Measurements from ENCODE around the gene NIP7.

DNA sequence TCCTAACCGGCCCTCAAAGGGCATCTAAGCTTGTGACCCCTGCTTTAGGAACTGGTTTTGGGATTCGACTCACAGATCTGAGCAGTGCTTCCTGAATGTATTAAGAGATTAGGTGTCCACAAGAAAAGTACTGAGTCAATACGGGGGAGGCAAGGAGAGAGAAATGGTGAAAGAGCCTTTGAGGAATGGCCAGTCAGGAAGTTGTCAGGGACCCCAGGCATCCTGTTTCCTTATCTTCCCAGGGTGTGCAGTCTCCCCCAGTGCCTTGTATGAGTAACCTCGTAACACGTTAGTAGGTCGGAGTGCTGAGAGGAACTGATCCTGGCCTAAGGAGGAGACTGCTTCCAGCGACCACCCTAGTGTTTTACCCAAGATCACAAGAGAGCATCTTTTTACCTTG is 28.4 kb downstream of the NIP7 start:
- TF ChIP-seq EP300 (IDR thresholded peaks at IDR 0.05) (no peak), POLR2A (IDR thresholded peaks at IDR 0.05) (no peak)
- TF ChIP-seq, protein P1, sequence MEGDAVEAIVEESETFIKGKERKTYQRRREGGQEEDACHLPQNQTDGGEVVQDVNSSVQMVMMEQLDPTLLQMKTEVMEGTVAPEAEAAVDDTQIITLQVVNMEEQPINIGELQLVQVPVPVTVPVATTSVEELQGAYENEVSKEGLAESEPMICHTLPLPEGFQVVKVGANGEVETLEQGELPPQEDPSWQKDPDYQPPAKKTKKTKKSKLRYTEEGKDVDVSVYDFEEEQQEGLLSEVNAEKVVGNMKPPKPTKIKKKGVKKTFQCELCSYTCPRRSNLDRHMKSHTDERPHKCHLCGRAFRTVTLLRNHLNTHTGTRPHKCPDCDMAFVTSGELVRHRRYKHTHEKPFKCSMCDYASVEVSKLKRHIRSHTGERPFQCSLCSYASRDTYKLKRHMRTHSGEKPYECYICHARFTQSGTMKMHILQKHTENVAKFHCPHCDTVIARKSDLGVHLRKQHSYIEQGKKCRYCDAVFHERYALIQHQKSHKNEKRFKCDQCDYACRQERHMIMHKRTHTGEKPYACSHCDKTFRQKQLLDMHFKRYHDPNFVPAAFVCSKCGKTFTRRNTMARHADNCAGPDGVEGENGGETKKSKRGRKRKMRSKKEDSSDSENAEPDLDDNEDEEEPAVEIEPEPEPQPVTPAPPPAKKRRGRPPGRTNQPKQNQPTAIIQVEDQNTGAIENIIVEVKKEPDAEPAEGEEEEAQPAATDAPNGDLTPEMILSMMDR (IDR thresholded peaks at IDR 0.05) = no peak
